ENCODE data around the gene IPO8.

GRCh38 chr12:30691122-30691879 is 4.4 kb downstream of the IPO8 start:
- no peak for TF ChIP-seq CTCF (IDR thresholded peaks at IDR 0.05)
- no peak for TF ChIP-seq POLR2A (IDR thresholded peaks at IDR 0.05)
- no peak for TF ChIP-seq POLR2AphosphoS5 (IDR thresholded peaks at IDR 0.05)

All from breast epithelium (tissue), 3 donors.